Mesothelial cell of epicardium (in vitro differentiated cells): ENCODE results near the gene TBPL2. TPM values are rescaled to one million over a fixed set of nuclear protein-coding genes. Genes with fewer than 3 reads are reported as not detected.
"Not testable (repeated sequence)": the region's sequence is repeated elsewhere in the genome, so short reads cannot be mapped to it uniquely, and the experiment has no call there.

ENCODE experiments used
- DNase-seq, 2 experiments: peaks; one replicate each; pipeline ENCODE4 v3.0.0; 2021; ENCODE audit warnings: low spot score in 2 of 2; ENCODE audit not compliant: unreplicated experiment in 2 of 2
- H3K27ac Mint-ChIP-seq: 2 replicates; pipeline ENCODE4 v1.8.0; 2021; ENCODE audit warnings: mixed read lengths
- H3K27me3 Mint-ChIP-seq: 2 replicates; pipeline ENCODE4 v1.8.0; 2021; ENCODE audit warnings: low read depth, mixed read lengths
- H3K36me3 Mint-ChIP-seq: 2 replicates; pipeline ENCODE4 v1.8.0; 2021; ENCODE audit warnings: mixed read lengths
- H3K4me1 Mint-ChIP-seq: 2 replicates; pipeline ENCODE4 v1.8.0; 2021; ENCODE audit warnings: mixed read lengths
- H3K4me3 Mint-ChIP-seq: 2 replicates; pipeline ENCODE4 v1.8.0; 2021; ENCODE audit warnings: mild to moderate bottlenecking, moderate library complexity, mixed read lengths
- H3K9me3 Mint-ChIP-seq: 2 replicates; pipeline ENCODE4 v1.8.0; 2021; ENCODE audit warnings: mixed read lengths
- CTCF ChIP-seq: fragments of 200-600 bp; sonication (generic); IDR thresholded peaks from one replicate; pipeline ENCODE4 v1.5.0; 2021; ENCODE audit warnings: antibody characterized with exemption; ENCODE audit not compliant: unreplicated experiment
- total RNA-seq: library from RNA; stranded (reverse); gene quantifications from 3 replicates; pipeline ENCODE4 v1.2.1, GENCODE V29; 2021

TBPL2 gene
- total RNA-seq, 1 donor from 2014 or later, result not detected

GRCh38 chr14:55473786-55474185, 33.4 kb upstream of the TBPL2 start:
- Mint-ChIP-seq H3K27ac (no peak overlapping the region), H3K27me3 (no peaks in the 10 kb centered on the region), H3K36me3 (no peaks in the 10 kb centered on the region), H3K4me1 (no peaks in the 10 kb centered on the region), H3K9me3 (peaks cover 12% of the 10 kb centered on the region), H3K4me3 (no peak overlapping the region)
- no peak for DNase-seq
- no peak for TF ChIP-seq CTCF

- TF ChIP-seq CTCF, result no peak
- H3K27me3 Mint-ChIP-seq, result peaks cover 2% of the 10 kb centered on the region
- no peak overlapping the region for H3K27ac Mint-ChIP-seq
- H3K9me3 Mint-ChIP-seq, result peaks cover 15% of the 10 kb centered on the region
- H3K4me3 Mint-ChIP-seq, result no peak overlapping the region
- no peaks in the 10 kb centered on the region for H3K36me3 Mint-ChIP-seq
- no peaks in the 10 kb centered on the region for H3K4me1 Mint-ChIP-seq
- no peak for DNase-seq
These were observed 29.6 kb upstream of the TBPL2 start for GRCh38 chr14:55470025-55470424.

- H3K4me3 Mint-ChIP-seq, result no peak overlapping the region
- H3K27ac Mint-ChIP-seq, result no peak overlapping the region
- DNase-seq, result no peak
- H3K4me1 Mint-ChIP-seq, result no peaks in the 10 kb centered on the region
- no peaks in the 10 kb centered on the region for H3K36me3 Mint-ChIP-seq
- no peak for TF ChIP-seq CTCF
- H3K9me3 Mint-ChIP-seq, result peaks cover 15% of the 10 kb centered on the region
- peaks cover 2% of the 10 kb centered on the region for H3K27me3 Mint-ChIP-seq
These were observed 26.9 kb upstream of the TBPL2 start for GRCh38 chr14:55467307-55467706.

GRCh38 chr14:55458800-55459515, 18.5 kb upstream of the TBPL2 start:
- no peak for DNase-seq
- peaks cover 2% of the 10 kb centered on the region for H3K36me3 Mint-ChIP-seq
- H3K27me3 Mint-ChIP-seq, result no peaks in the 10 kb centered on the region
- peaks cover 10% of the 10 kb centered on the region for H3K4me1 Mint-ChIP-seq
- no peak overlapping the region for H3K27ac Mint-ChIP-seq
- no peak for TF ChIP-seq CTCF
- H3K9me3 Mint-ChIP-seq, result no peaks in the 10 kb centered on the region
- no peak overlapping the region for H3K4me3 Mint-ChIP-seq

- no peak overlapping the region for H3K4me3 Mint-ChIP-seq
- peaks cover 2% of the 10 kb centered on the region for H3K36me3 Mint-ChIP-seq
- H3K27me3 Mint-ChIP-seq, result no peaks in the 10 kb centered on the region
- no peak overlapping the region for H3K27ac Mint-ChIP-seq
- no peak for TF ChIP-seq CTCF
- H3K4me1 Mint-ChIP-seq, result peaks cover 15% of the 10 kb centered on the region
- no peak for DNase-seq
- no peaks in the 10 kb centered on the region for H3K9me3 Mint-ChIP-seq
These were observed 17.1 kb upstream of the TBPL2 start for GRCh38 chr14:55457496-55457895.

GRCh38 chr14:55456411-55456810, 16.0 kb upstream of the TBPL2 start:
- H3K4me1 Mint-ChIP-seq, result peaks cover 15% of the 10 kb centered on the region
- H3K36me3 Mint-ChIP-seq, H3K27me3 Mint-ChIP-seq, H3K9me3 Mint-ChIP-seq, H3K27ac Mint-ChIP-seq, DNase-seq, H3K4me3 Mint-ChIP-seq: not testable (repeated sequence)
